AG04450 (cell line): ENCODE results near the gene LCP1. TPM values are rescaled to one million over a fixed set of nuclear protein-coding genes. Genes with fewer than 3 reads are reported as not detected.
"Not testable (repeated sequence)": the region's sequence is repeated elsewhere in the genome, so short reads cannot be mapped to it uniquely, and the experiment has no call there.

Experiments used
- CTCF ChIA-PET: fragments of 300-600, 350-600 bp; formaldehyde crosslinking; extraction: SDS; loops from one replicate; lab custom pipeline; 2022; ENCODE audit warnings: antibody characterized with exemption, inconsistent platforms; lab: Charles Lee
- POLR2A ChIA-PET: fragments of 350-600 bp; formaldehyde crosslinking; extraction: SDS; loops from one replicate; lab custom pipeline; 2021; ENCODE audit warnings: antibody characterized with exemption, inconsistent platforms; lab: Yijun Ruan, JAX
- DNase-seq: peaks from one replicate; pipeline ENCODE4 v3.0.0-alpha.2; 2011; ENCODE audit warnings: low read depth, low spot score
- H3K27ac ChIP-seq: one replicate; pipeline ENCODE4 v1.5.1; 2012; ENCODE audit warnings: low read depth, low read length, control low read depth
- H3K27me3 ChIP-seq: one replicate; pipeline ENCODE4 v1.6.0; 2012; ENCODE audit warnings: low read length; ENCODE audit not compliant: control insufficient read depth, insufficient read depth
- H3K4me3 ChIP-seq: 2 replicates; pipeline ENCODE4 v1.5.1; 2011; ENCODE audit warnings: mild to moderate bottlenecking, low read depth, low read length, control low read depth
- H3K9me3 ChIP-seq: 2 replicates; pipeline ENCODE4 v1.5.1; 2012; ENCODE audit warnings: low read length; ENCODE audit not compliant: control insufficient read depth, insufficient read depth
- polyA minus RNA-seq: library from RNA; depleted of rRNA, polyadenylated mRNA; stranded (reverse); fragments of >200 nt; gene quantifications from 2 replicates; pipeline ENCODE4 v1.2.3, GENCODE V29; 2011; rRNA and poly(A)+ RNA removed
- polyA plus RNA-seq: library from polyadenylated mRNA; depleted of rRNA; stranded (reverse); fragments of >200 nt; gene quantifications from 2 replicates; pipeline ENCODE4 v1.2.3, GENCODE V29; 2011; rRNA removed
- TF ChIP-seq, protein P1 (sequence below): IDR thresholded peaks from 2 replicates; pipeline ENCODE4 v1.5.1; 2011; ENCODE audit warnings: low read depth, low read length, control low read depth, inconsistent platforms

Gene LCP1, protein sequence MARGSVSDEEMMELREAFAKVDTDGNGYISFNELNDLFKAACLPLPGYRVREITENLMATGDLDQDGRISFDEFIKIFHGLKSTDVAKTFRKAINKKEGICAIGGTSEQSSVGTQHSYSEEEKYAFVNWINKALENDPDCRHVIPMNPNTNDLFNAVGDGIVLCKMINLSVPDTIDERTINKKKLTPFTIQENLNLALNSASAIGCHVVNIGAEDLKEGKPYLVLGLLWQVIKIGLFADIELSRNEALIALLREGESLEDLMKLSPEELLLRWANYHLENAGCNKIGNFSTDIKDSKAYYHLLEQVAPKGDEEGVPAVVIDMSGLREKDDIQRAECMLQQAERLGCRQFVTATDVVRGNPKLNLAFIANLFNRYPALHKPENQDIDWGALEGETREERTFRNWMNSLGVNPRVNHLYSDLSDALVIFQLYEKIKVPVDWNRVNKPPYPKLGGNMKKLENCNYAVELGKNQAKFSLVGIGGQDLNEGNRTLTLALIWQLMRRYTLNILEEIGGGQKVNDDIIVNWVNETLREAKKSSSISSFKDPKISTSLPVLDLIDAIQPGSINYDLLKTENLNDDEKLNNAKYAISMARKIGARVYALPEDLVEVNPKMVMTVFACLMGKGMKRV
- polyA plus RNA-seq (not detected in 2 replicates), polyA minus RNA-seq (not detected in 2 replicates)

DNA sequence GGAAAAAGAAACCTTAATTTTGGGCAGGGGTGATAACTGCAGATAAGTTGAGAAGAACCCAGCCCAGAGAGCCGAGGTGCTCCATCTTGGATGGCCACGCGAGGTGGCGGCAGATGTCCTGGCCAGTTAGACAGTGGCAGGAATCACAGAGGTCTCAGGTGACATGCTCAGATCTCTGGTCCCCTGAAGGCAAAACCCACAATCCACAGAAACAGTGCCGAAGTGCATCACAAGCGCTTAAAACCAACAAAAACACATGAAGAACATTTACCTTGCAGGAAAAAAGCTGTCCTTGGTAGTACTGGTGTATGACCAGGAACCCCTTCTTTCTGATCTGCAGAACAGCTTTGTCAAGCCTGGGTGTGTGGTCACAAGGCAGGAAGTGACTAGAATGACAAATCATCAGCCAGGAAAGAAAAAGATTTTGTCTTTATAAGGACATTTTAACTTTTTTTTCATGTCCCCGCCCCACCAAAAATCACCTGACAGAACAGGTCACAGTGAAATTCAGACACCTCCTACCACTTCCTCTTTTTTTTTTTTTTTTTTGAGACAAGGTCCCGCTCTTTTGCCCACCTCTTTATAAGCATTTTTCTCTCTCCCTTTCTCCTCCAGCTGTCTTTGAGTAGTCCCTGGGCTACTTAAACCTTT is at the start of gene LCP1:
TSS of gene LCP1 (minus strand) at position 338 of the 651 bp plus-strand sequence. CDS start 22,515 bp downstream, outside the sequence.
- ChIA-PET POLR2A (no interaction called here), CTCF (no interaction called here)
- no peak for DNase-seq
- Histone ChIP-seq H3K27me3 (peaks cover 2% of the 10 kb centered on the region), H3K4me3 (no peak within 1 kb of the TSS), H3K9me3 (no peaks in the 10 kb centered on the region), H3K27ac (no peak within 1 kb of the TSS)
- TF ChIP-seq, protein P1, sequence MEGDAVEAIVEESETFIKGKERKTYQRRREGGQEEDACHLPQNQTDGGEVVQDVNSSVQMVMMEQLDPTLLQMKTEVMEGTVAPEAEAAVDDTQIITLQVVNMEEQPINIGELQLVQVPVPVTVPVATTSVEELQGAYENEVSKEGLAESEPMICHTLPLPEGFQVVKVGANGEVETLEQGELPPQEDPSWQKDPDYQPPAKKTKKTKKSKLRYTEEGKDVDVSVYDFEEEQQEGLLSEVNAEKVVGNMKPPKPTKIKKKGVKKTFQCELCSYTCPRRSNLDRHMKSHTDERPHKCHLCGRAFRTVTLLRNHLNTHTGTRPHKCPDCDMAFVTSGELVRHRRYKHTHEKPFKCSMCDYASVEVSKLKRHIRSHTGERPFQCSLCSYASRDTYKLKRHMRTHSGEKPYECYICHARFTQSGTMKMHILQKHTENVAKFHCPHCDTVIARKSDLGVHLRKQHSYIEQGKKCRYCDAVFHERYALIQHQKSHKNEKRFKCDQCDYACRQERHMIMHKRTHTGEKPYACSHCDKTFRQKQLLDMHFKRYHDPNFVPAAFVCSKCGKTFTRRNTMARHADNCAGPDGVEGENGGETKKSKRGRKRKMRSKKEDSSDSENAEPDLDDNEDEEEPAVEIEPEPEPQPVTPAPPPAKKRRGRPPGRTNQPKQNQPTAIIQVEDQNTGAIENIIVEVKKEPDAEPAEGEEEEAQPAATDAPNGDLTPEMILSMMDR: no peak

DNA sequence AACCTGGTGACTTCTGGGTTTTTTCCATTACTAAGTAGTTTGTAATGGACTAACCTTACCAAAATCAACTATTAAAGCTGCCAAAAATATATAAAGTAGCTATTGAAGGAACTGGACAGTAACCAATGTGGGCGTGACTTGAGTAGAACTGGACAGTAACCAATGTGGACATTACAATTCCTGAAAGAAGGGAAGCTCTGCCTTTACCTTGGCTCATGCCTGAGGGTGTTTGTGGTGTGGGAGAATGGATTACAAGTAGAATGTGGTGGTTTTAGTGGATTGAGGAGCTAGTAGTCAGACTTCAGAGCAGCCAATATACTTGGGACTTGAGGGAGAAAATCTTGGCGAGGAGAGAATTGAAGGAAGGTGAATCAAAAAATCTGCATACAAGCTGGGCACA is 47.3 kb upstream of the LCP1 start:
- no peak for DNase-seq
- ChIA-PET POLR2A (no interaction called here), CTCF (no interaction called here)
- no peak overlapping the region for H3K4me3 ChIP-seq
- H3K27ac ChIP-seq: no peak overlapping the region
- TF ChIP-seq, protein P1: no peak
- H3K9me3 ChIP-seq: no peaks in the 10 kb centered on the region; the same call in 1 of the 2 replicates
- H3K27me3 ChIP-seq: peaks cover 2% of the 10 kb centered on the region

DNA sequence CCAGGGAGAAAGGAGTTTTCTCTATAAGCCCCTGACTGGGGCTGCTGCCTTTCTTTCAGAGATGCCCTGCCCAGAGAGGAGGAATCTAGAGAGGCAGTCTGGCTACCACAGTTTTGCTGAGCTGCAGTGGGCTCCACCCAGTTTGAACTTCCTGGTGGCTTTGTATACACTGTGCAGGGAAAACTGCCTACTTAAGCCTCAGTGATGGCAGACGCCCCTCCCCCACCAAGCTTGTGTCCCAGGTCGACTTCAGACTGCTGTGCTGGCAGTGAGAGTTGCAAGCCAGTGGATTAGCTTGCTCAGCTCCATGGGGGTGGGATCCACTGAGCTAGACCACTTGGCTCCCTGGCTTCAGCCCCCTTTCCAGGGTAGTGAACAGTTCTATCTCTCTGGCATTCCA is 38.3 kb upstream of the LCP1 start:
- H3K9me3 ChIP-seq, CTCF ChIA-PET, POLR2A ChIA-PET, H3K27me3 ChIP-seq, DNase-seq, H3K27ac ChIP-seq, H3K4me3 ChIP-seq: not testable (repeated sequence)

DNA sequence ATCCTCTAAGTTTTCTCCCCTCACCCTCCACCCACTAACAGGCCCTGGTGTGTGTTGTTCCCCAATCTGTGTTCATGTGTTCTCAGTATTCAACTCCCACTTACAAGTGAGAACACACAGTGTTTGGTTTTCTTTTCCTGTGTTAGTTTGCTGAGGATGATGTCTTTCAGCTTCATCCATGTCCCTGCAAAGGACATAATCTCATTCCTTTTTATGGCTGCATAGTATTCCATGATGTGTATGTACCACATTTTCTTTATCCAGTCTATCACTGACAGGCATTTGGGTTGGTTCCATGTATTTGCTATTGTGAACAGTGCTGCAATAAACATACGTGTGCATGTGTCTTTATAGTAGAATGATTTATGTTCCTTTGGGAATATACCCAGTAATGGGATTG is 32.8 kb upstream of the LCP1 start:
- DNase-seq, POLR2A ChIA-PET, H3K27ac ChIP-seq, H3K9me3 ChIP-seq, CTCF ChIA-PET, H3K4me3 ChIP-seq: not testable (repeated sequence)
- H3K27me3 ChIP-seq: peaks cover 17% of the 10 kb centered on the region

DNA sequence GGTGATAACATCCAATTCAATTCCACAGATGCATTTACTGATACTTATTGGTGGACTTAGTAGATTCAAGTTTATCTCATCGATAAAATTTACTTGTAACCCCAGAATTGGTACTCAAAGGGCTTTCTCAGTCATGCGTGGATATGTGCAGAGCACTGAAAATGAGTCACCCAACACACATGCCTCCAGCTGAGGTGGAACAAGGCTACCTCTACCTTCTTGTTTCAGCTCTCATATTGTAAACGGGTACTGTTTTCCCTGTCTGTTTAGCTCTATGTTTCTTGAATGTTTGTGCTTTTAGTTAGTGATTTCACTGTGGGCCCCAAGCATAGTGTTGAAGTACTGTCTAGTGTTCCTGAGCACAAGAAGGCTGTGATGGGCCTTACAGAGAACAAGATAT is 31.3 kb upstream of the LCP1 start:
- Histone ChIP-seq H3K27ac (no peak overlapping the region), H3K27me3 (peaks cover 17% of the 10 kb centered on the region), H3K4me3 (no peak overlapping the region), H3K9me3 (no peaks in the 10 kb centered on the region)
- TF ChIP-seq, protein P1: no peak
- CTCF ChIA-PET: no interaction called here
- POLR2A ChIA-PET: no interaction called here
- DNase-seq: no peak
